OCI-LY3 (cell line): Measurements from ENCODE around the gene PIP5K1B.

Source experiments
- H2AFZ ChIP-seq: fragments of 200-600, 300-600 bp; shearing (Covaris generic); 2 replicates; pipeline ENCODE4 v1.6.0; 2014; ENCODE audit warnings: antibody characterized with exemption, low read depth, low read length
- H3K27ac ChIP-seq: fragments of 200-600, 300-600 bp; sonication (generic); 2 replicates; pipeline ENCODE4 v1.5.1; 2014; ENCODE audit warnings: mild to moderate bottlenecking, low read length, moderate library complexity, mixed read lengths
- H3K27me3 ChIP-seq: fragments of 200-600, 300-600 bp; sonication (generic); 2 replicates; pipeline ENCODE4 v1.6.1; 2014; ENCODE audit warnings: low read depth, low read length, mixed read lengths
- H3K36me3 ChIP-seq: fragments of 200-600, 300-600 bp; sonication (generic); replicated peaks from 2 replicates; pipeline ENCODE3; 2014; ENCODE audit warnings: low read depth, low read length, mixed read lengths
- H3K4me1 ChIP-seq: fragments of 300-600, 200-600 bp; sonication (generic); 2 replicates; pipeline ENCODE4 v1.6.1; 2014; ENCODE audit warnings: low read length, mixed read lengths
- H3K4me2 ChIP-seq: fragments of 200-600, 300-600 bp; sonication (generic); 2 replicates; pipeline ENCODE4 v1.6.1; 2014; ENCODE audit warnings: low read length, mixed read lengths
- H3K4me3 ChIP-seq: fragments of 300-600, 200-600 bp; sonication (generic); 2 replicates; pipeline ENCODE4 v1.5.1; 2014; ENCODE audit warnings: antibody characterized with exemption, mild to moderate bottlenecking, low read length, moderate library complexity
- H3K79me2 ChIP-seq: fragments of 300-600, 200-600 bp; shearing (Covaris generic); 2 replicates; pipeline ENCODE4 v1.6.1; 2014; ENCODE audit warnings: mild to moderate bottlenecking, low read length, mixed read lengths
- H3K9ac ChIP-seq: fragments of 300-600, 200-600 bp; shearing (Covaris generic); 2 replicates; pipeline ENCODE4 v1.6.0; 2014; ENCODE audit warnings: mild to moderate bottlenecking, low read length, moderate library complexity
- H3K9me3 ChIP-seq: fragments of 200-600, 300-600 bp; shearing (Covaris generic); 2 replicates; pipeline ENCODE4 v1.6.1; 2014; ENCODE audit warnings: low read length, mixed read lengths; ENCODE audit not compliant: insufficient read depth
- H4K20me1 ChIP-seq: fragments of 200-600, 300-600 bp; sonication (generic); 2 replicates; pipeline ENCODE4 v1.6.1; 2016; ENCODE audit warnings: low read length, mixed read lengths; ENCODE audit not compliant: insufficient read depth
- EZH2phosphoT487 ChIP-seq: fragments of 200-600 bp; shearing (Covaris generic); IDR thresholded peaks from 2 replicates; pipeline ENCODE4 v1.6.1; 2018; ENCODE audit warnings: antibody characterized with exemption, mixed run types, low read depth
- TF ChIP-seq, protein P1 (sequence below): fragments of 200-600, 300-600 bp; sonication (generic); IDR thresholded peaks from 2 replicates; pipeline ENCODE4 v1.5.1; 2014; ENCODE audit warnings: antibody characterized with exemption, low read length, low read depth

PIP5K1B gene

DNA sequence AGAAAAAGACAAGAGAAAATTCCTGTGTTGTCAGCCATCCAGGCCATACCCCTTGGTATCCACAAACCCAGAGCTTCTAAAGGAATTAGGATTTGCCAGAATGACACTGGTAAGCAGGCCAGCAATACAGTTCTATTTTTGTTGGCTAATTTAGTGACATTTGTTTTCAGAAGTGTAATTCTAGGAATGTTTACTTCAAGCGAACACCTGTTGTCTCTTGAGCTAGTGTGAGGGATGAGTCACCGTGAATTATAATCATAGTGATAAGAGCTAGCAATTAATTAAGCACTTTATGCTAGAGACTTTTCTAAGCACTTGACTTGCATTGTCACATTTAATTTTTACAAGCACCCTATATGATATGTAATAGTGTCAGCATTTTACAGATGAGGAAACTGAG lies 209.7 kb downstream of the PIP5K1B start:
- H4K20me1 ChIP-seq = no peaks in the 10 kb centered on the region
- no peak overlapping the region for H3K9ac ChIP-seq
- TF ChIP-seq, protein P1, sequence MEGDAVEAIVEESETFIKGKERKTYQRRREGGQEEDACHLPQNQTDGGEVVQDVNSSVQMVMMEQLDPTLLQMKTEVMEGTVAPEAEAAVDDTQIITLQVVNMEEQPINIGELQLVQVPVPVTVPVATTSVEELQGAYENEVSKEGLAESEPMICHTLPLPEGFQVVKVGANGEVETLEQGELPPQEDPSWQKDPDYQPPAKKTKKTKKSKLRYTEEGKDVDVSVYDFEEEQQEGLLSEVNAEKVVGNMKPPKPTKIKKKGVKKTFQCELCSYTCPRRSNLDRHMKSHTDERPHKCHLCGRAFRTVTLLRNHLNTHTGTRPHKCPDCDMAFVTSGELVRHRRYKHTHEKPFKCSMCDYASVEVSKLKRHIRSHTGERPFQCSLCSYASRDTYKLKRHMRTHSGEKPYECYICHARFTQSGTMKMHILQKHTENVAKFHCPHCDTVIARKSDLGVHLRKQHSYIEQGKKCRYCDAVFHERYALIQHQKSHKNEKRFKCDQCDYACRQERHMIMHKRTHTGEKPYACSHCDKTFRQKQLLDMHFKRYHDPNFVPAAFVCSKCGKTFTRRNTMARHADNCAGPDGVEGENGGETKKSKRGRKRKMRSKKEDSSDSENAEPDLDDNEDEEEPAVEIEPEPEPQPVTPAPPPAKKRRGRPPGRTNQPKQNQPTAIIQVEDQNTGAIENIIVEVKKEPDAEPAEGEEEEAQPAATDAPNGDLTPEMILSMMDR = no peak
- TF ChIP-seq EZH2phosphoT487 = no peak
- H3K9me3 ChIP-seq = no peaks in the 10 kb centered on the region
- H3K36me3 ChIP-seq = no peaks in the 10 kb centered on the region
- H3K4me1 ChIP-seq = peaks cover 4% of the 10 kb centered on the region
- no peak overlapping the region for H3K4me2 ChIP-seq
- H2AFZ ChIP-seq = no peak overlapping the region
- H3K4me3 ChIP-seq = no peak overlapping the region
- H3K27me3 ChIP-seq = peaks cover 46% of the 10 kb centered on the region
- H3K79me2 ChIP-seq = no peaks in the 10 kb centered on the region
- H3K27ac ChIP-seq = no peak overlapping the region

DNA sequence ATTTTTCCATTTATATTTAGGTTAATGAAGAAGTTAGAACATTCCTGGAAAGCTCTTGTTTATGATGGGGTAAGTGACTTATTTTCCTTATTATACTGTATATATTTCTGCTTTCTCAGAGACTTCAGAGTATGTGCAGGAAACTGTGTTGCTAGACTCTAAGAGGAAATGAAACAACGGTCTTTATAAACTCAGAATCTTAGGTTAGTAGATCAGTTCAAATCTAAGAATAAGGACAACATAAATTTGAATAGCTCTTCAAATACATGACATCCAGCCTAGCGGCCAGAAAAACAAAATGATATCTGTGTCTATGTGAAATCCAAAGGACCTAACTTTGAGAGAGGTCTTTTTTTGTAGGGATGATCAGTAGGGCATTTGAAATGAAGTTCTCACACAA lies 214.6 kb downstream of the PIP5K1B start:
- no peak overlapping the region for H3K4me2 ChIP-seq
- TF ChIP-seq EZH2phosphoT487 = no peak
- TF ChIP-seq, protein P1 = no peak
- no peaks in the 10 kb centered on the region for H3K36me3 ChIP-seq

DNA sequence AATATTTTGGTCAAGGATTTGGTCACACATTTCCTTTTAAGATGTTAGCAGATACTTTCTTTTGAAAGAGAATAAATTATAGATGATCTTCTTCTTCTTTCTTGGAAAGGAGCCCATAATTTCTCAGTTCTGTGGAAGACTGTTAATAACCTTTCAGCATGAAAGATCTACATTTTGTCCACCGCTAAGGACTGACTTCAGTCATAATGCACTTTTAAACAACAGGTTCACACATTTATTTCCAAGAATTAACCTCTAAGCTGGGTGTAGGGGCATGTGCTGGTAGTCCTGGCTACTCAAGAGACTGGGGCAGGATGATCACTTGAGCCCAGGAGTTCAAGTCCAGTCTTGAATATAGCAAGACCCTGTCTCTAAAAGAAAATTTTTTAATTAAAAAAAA lies 215.9 kb downstream of the PIP5K1B start:
- Histone ChIP-seq H3K36me3 (no peaks in the 10 kb centered on the region), H3K9ac (no peak overlapping the region), H3K9me3 (no peaks in the 10 kb centered on the region), H3K4me1 (peaks cover 7% of the 10 kb centered on the region), H3K27ac (no peak overlapping the region), H2AFZ (no peak overlapping the region), H4K20me1 (no peaks in the 10 kb centered on the region), H3K4me3 (no peak overlapping the region), H3K79me2 (no peaks in the 10 kb centered on the region), H3K4me2 (no peak overlapping the region), H3K27me3 (peaks cover 13% of the 10 kb centered on the region; the same call in 1 of the 2 replicates)
- TF ChIP-seq EZH2phosphoT487 = no peak
- TF ChIP-seq, protein P1 = no peak

More for the DNA sequence above, 214.6 kb downstream of the PIP5K1B start:
- Histone ChIP-seq H3K9me3 (no peaks in the 10 kb centered on the region), H3K9ac (no peak overlapping the region), H3K4me1 (peaks cover 7% of the 10 kb centered on the region), H2AFZ (no peak overlapping the region), H4K20me1 (no peaks in the 10 kb centered on the region), H3K4me3 (no peak overlapping the region), H3K27me3 (peaks cover 25% of the 10 kb centered on the region; the same call in 1 of the 2 replicates), H3K79me2 (no peaks in the 10 kb centered on the region), H3K27ac (no peak overlapping the region)

DNA sequence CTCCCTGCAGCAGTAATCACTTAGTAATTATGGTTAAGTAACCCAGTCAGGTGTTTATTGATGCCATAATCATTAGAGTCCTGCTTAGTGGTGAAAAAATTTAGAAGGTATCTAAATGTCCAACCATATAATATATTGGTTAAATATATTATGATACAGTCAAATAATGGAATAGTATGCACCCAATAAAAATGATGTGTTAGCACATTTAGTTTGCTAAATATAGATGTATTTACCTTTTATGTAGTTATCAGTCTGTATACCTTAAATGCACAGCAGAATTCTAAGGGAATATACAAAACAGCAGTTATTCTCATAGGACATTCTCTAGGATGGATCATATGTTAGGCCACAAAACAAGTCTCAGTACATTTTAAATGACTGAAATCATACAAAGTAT lies 218.4 kb downstream of the PIP5K1B start:
- peaks cover 7% of the 10 kb centered on the region for H3K4me1 ChIP-seq
- H3K4me3 ChIP-seq = no peak overlapping the region
- no peak overlapping the region for H2AFZ ChIP-seq
- H3K36me3 ChIP-seq = no peaks in the 10 kb centered on the region
- TF ChIP-seq EZH2phosphoT487 = no peak
- TF ChIP-seq, protein P1 = no peak
- H3K27me3 ChIP-seq = peaks cover 28% of the 10 kb centered on the region
- H3K27ac ChIP-seq = no peak overlapping the region
- H3K4me2 ChIP-seq = no peak overlapping the region
- H3K9me3 ChIP-seq = no peaks in the 10 kb centered on the region
- H4K20me1 ChIP-seq = no peaks in the 10 kb centered on the region
- no peaks in the 10 kb centered on the region for H3K79me2 ChIP-seq
- H3K9ac ChIP-seq = no peak overlapping the region
